Right renal cortex interstitium (tissue), 3 donors: ENCODE results near the gene MTIF3. TPM values are rescaled to one million over a fixed set of nuclear protein-coding genes. Genes with fewer than 3 reads are reported as not detected.

Experiments used
- DNase-seq, 3 donors: peaks; one replicate each; pipeline ENCODE4 v3.0.0-alpha.2; 2013; ENCODE audit warnings: low read depth in 3 of 3, low spot score in 2 of 3
- polyA plus RNA-seq, 3 donors: library from polyadenylated mRNA; unstranded; fragments of 120-200 nt; gene quantifications; one replicate each; pipeline ENCODE4 v1.2.1, GENCODE V29; 2013; ENCODE audit not compliant: insufficient read length in 3 of 3

The MTIF3 gene
- polyA plus RNA-seq, 3 donors, result 83.0 to 89.4 (median 85.4) TPM

DNA sequence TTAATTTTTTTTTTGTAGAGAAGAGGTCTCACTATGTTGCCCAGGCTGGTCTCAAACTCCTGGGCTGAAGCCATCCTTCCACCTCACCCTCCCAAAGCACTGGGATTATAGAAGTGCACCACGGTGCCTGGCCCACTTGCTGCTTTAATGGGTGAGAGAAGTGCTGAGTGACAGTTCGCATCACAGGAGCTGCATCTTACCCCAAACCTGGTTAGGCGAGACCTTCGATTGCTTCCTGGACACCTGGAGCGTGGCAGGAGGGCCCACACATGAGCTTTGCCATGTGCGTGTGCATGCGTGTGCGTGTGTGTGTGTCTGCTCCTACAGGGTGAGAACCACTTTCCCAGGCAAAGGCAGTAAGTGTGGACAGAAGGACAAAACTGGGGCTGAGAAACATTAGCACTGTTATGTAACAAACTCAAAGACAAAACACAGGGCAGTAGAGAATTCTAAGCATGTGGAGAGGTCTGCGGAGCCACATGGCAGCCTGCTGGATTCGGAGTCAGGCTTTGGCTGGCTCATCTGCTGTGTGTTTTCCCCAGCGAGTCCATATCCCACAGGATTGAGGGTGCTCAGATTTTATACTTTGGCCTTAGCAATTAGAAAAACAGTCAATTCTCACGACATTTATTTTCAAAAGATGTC, 11.7 kb upstream of the MTIF3 start:
- no peak for DNase-seq

DNA sequence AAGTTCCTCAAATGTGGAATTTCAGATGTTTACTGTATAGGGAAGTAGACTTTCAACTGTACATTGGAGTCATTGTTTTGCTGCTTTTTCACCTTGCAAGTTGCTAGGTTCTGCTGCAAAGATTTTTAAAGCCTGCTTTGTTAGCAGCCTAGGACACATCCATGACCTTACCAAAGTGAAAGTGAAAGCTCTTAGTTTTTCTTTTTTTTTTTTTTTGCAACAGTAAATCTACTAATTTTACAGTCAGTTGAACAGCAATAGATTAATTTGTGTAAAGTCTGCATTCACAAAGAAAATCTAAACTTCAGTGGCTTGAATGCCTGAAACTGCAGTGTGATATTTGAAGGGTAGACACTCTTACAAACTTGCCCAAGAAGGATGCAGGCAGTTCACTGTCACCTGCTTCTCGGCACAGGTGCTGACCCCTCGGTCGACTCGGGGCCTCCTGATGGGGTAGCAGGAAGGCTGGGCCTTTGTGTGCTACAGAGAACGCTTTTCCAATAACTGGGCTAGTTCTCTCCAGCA, 5.0 kb upstream of the MTIF3 start:
- no peak for DNase-seq

- peak in 2 of 3 donors; percentile 44 to 47 for DNase-seq
These were observed 632 bp upstream of the MTIF3 start for GRCh38 chr13:27450921-27451471.

DNA sequence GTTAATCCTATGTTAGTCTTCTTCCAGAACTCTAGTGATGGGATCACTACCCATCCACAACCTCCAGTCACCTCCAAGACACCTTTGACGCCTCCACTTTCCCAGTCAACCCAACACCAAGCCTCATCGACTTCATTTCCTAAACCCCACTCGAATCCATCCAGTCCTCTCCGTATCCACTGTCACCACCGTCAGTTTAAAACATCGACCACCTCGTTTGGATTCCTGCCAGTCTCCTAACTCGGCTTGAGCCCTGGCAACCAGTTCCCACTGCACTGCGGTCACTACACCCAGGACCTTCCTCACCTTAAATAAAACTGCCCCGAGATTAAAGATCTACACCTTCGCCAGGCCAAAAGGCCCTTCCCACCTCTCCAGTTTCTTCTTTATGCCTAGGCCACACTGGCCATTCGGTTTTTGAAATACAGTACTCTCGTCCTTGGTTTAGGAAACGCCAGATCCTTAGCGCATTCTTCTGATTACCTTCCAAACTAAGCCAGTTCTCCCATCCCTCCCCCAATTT, 1.2 kb downstream of the MTIF3 start:
- no peak for DNase-seq

GRCh38 chr13:27448308-27448707, 2.1 kb downstream of the MTIF3 start:
- no peak for DNase-seq

GRCh38 chr13:27446986-27447583, 3.3 kb downstream of the MTIF3 start:
- DNase-seq, result no peak

GRCh38 chr13:27442797-27443196, 7.6 kb downstream of the MTIF3 start:
- no peak for DNase-seq

GRCh38 chr13:27442071-27442647, 8.2 kb downstream of the MTIF3 start:
- no peak for DNase-seq

- no peak for DNase-seq
These were observed 10.0 kb downstream of the MTIF3 start for GRCh38 chr13:27440408-27440807.

DNA sequence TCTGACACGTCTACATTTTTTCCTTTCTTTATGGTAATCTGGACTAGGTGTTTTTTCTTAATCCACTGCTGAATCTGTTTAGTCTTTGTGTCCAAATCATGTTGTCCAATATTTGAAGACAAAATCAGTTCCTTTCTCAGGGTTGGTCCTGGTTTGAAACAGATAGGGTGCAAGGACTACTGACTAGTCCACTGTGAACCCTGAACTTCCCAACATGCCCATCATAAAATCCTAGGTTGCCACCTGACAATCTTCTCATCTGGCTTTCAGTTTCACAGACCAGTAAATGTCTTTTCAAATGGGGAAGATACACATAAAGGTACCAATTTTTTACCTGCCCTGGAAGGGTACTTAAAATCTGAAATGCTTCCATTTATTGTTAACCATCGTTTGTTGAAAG, 13.2 kb downstream of the MTIF3 start:
- DNase-seq, result no peak

DNA sequence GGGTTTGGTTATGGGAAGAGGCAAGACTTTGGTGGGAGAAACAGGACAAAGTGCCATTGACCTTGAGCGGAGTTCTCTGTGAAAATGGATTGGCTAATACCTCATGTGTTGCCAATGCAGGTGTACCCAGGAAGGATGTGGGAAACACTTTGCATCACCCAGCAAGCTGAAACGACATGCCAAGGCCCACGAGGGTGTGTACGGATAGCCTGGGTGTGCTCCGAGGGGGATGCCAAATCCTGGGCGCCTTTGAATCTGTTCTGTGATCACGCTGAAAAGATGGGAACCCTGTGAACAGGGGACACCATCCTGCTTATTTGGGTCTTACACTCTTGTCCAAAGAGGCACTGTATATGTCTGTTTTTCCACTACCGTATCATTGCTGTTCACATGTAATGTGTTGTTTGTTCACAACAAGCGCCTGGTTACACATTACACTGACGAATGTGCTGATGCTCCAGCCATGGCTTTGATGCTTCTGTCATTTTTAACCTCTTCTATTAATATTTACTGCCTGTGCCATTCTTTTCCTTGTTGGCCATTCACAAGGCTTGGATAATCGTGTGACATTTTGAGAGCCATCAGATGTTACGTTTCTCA, 17.7 kb downstream of the MTIF3 start:
- DNase-seq, result no peak

DNA sequence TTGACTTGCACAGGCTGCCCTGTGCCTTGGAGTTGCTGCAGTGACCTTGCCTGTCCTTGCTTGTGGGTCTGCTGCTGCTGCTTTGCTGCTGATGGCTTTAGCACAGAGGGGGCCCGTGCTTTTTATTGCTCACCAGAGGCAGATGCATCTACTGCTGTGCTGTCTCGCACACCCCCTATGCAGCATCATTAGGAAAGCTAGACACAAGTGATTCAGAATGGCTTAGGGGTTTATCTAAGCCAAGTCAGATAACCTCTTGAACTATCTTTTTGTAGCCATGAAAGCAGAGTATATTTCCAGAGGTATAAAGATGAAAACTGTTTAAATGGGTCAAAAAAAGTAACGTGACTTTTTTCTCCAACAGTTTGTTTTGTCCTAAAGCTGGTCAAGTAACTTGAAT, 18.2 kb downstream of the MTIF3 start:
- no peak for DNase-seq

DNA sequence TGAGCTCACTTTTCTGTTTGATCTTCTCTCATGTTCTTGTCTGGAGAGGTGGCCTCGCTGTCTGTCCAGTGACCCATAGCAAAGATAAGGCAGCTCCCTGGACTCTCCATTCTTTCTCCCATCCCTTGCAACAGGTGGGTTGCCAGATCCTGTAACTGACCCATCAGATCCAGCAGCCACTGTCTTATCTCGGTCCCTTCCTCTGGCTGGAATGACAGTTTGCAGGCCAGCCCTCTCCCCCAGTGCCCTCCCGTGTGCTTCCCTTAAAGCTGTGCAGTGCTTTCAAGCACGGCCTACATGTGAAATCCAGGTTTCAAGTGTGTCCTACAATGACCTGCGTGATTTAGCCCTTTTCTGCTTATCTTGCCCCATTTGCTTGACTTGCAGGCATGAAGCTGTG, 22.2 kb downstream of the MTIF3 start:
- DNase-seq, result no peak

DNA sequence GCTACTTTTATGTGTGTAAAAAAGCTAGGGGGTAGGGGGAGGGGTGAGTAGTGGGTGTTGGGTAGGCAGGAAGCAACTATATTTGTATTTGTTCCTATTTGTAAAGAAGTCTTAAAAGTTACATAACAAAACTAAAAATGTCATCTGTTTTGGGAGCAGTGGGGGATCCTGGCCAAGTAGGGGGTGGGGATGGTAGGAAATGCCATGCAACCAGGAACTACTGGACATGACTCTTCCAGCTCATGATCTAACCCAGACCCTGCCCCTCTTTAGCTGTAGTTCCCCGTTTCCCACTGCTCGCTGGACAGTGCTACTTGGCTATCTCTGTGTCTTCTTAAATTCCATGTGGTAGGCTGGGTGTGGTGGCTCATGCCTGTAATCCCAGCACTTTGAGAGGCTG, 22.7 kb downstream of the MTIF3 start:
- no peak for DNase-seq

GRCh38 chr13:27425918-27426630, 24.3 kb downstream of the MTIF3 start:
- DNase-seq, result no peak

- DNase-seq, result no peak
These were observed 25.0 kb downstream of the MTIF3 start for GRCh38 chr13:27425158-27425917.

GRCh38 chr13:27424246-27425157, 25.9 kb downstream of the MTIF3 start, which contains the start of gene GTF3A:
TSS of gene GTF3A (plus strand) at chr13:27424619.
- DNase-seq, result peak; percentile 78 to 81 (median 79)

DNA sequence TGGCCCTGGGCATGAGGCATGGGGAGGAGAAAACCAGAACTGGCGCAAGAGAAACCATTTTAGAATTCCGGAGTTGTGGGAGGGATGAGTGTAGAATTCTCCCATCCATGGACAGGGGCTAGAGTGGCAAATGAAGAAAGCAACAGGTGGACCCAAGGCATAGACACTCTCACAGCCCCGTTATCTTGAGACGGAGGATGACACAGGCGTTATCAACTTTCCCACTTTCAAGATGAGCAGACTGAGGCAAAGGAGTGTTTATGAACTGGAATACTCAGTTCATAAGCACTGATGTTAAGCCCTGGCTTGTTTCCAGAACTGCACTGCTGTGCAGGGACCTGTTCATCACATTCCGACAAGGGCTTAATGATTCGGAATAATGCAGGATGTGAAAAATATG, 27.0 kb downstream of the MTIF3 start:
- no peak for DNase-seq
